Lower leg skin (tissue), 4 donors: ENCODE measurements around the gene MACROD1. TPM values are rescaled to one million over a fixed set of nuclear protein-coding genes. Genes with fewer than 3 reads are reported as not detected.

Experiments used
- DNase-seq, 2 donors: peaks; one replicate each; pipeline ENCODE4 v3.0.0-alpha.2; 2019; ENCODE audit warnings: low spot score in 2 of 2
- H3K4me3 ChIP-seq: fragments of 200-600 bp; sonication (generic); 2 replicates; pipeline ENCODE4 v1.5.1; 2017; ENCODE audit warnings: mild to moderate bottlenecking, low read depth; ENCODE audit not compliant: poor library complexity, severe bottlenecking
- POLR2A ChIP-seq, 2 donors: fragments of 450-650 bp; IDR thresholded peaks; one replicate each; pipeline ENCODE4 v1.6.1; 2016 to 2017; ENCODE audit warnings: antibody characterized with exemption in 2 of 2, mild to moderate bottlenecking in 1 of 2, moderate library complexity in 1 of 2
- WGBS, 2 donors: methylation state at CpG; one replicate each; pipeline ENCODE4 v1.1.5; 2018; 5-methylcytosine and 5-hydroxymethylcytosine counted together
- intact Hi-C: fragments of 100-400 bp; cut with DNase I; formaldehyde crosslinking; loops from one replicate; pipeline ENCODE4 v1.15.0; 2023; ENCODE audit warnings: low total_unique reads
- total RNA-seq, 4 donors: library from RNA; depleted of rRNA; stranded (reverse); fragments of >200 nt; gene quantifications; one replicate each; pipeline ENCODE4 v1.1.0, GENCODE V29; 2016
- TF ChIP-seq, protein P1 (sequence below), 3 donors: fragments of 450-650 bp; IDR thresholded peaks; one replicate each; pipeline ENCODE4 v1.5.1; 2016; ENCODE audit warnings: antibody characterized with exemption in 3 of 3, mild to moderate bottlenecking in 3 of 3, moderate library complexity in 2 of 3

MACROD1 gene
- total RNA-seq, 4 donors from 2014 or later, result 44.8 to 74.8 (median 55.6) TPM

DNA sequence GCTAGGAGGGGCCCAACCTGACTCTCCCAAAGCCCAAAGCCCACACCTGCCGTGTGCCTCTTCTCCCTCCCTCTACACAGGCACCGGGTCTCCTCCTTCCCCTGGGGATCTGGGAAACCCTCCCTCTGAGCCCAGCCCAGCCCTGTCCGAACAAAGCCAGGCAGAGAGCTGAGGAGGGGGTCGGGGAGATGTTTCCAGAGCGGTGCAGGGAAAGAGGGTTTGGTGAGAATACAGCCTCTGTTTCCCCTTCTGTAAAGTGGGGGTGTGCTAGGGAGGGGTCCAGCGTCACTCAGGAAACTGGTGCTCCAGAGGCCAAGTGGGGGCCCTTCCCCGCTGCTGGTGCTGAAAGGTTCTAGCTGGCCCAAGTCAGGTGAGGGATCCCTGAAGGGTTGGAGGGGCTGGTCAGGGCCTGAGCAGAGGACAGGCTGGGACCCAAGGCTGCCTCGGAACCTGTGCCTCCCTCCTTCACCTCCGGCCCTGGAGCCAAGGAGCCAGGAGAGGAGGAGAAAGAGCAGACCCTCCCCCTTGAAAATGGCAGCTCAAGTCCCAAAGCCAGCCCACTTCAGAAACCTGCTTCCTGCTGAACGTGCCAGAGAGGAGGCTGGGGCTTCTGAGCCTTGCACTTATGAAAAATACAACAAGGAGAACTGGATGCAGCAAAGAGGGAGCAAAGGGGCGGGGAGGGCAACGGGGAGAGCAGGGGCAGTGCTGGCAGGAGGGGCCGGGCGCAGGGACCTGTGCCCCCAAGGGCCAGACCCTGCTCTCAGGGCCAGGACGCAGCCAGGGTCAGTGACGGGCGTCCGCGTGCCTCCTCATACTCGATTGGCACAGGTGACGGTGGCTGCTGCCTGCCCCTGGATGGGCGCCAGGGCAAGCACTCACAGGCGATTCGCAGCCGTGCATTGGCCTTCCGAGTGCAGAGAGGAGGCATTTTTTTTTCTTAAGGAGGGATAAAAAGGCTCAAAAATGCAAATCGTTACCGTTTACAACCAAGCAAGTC lies 43.2 kb downstream of the MACROD1 start:
- TF ChIP-seq, protein P1, sequence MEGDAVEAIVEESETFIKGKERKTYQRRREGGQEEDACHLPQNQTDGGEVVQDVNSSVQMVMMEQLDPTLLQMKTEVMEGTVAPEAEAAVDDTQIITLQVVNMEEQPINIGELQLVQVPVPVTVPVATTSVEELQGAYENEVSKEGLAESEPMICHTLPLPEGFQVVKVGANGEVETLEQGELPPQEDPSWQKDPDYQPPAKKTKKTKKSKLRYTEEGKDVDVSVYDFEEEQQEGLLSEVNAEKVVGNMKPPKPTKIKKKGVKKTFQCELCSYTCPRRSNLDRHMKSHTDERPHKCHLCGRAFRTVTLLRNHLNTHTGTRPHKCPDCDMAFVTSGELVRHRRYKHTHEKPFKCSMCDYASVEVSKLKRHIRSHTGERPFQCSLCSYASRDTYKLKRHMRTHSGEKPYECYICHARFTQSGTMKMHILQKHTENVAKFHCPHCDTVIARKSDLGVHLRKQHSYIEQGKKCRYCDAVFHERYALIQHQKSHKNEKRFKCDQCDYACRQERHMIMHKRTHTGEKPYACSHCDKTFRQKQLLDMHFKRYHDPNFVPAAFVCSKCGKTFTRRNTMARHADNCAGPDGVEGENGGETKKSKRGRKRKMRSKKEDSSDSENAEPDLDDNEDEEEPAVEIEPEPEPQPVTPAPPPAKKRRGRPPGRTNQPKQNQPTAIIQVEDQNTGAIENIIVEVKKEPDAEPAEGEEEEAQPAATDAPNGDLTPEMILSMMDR (IDR thresholded peaks at IDR 0.05), result no peak
- no peak for TF ChIP-seq POLR2A (IDR thresholded peaks at IDR 0.05)
- intact Hi-C loops, result no loop called here
- no peak overlapping the region for H3K4me3 ChIP-seq
- no peak for DNase-seq
- 45 to 52% methylated on average over 26 to 28 of the region's 28 CpGs for WGBS, 2 donors

DNA sequence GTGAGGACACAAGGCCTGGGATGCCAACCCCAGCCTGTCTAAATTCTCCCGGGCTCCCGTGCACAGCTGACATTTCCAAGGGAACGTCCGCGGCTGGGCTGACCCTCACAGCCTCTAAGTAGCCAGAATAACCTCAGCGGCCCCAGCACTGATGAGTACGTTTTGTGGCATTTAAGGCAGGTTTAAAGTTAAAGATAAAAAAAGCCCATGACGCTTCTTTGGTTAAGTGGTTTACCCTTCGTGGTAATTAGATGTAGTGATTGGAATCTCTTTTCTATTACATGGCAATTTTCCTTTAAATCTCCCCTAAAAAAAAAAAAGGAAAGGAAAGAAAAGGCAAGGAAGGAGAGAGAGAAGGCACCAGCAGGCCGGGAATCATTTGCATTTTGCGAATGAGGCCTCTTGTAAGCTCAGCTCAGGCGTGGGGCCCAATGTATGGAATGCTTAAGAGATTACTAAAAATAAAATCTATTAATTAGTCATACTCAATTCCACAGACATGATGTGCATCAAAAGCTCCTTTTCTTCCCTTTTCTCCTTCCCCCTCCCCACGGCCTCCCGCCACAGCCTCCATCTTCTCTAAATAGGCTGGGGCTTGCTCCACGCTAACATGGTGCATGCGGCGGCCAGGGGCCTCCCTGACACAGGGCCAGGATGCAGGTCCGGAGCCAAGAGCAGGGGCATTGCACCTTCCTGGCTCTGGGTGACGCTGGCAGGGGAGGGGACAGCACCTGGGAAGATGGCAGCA lies 44.1 kb downstream of the MACROD1 start:
- 51 to 62% methylated on average over 18 to 19 of the region's 19 CpGs for WGBS, 2 donors
- no peak overlapping the region for H3K4me3 ChIP-seq
- no peak for TF ChIP-seq POLR2A (IDR thresholded peaks at IDR 0.05)
- TF ChIP-seq, protein P1 (IDR thresholded peaks at IDR 0.05), result no peak
- DNase-seq, result no peak
- intact Hi-C loops, result no loop called here

DNA sequence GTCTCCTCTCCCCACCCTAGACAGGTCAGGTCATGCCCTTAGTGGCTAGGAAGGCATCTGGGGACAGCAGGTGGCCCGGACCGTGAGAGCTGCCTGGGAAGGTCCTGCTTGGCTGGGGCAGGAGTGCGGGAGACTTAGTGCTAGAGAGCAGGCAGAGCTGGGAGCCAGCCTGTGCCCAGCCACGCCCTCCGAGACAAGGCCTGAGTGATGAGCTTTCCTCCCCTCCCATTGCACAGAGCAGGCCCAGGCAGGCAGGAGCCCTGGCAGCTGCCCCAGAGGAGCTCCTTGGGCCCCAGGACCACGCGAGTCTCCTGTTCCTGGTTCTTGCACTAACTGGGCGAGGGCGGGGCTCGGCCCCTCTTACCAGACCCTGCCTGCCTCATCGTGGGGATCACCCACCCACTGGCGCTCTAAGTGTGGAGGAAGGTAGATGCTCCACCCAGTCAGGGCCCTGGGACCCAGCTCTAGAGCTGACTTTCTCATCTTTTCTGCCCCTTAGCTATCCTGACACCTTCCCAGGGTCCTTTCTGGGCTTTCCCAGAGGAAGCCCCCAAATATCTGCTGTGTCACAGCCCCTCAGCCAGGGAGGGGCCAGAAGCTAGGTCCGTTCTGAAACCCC lies 44.9 kb downstream of the MACROD1 start:
- TF ChIP-seq, protein P1 (IDR thresholded peaks at IDR 0.05), result no peak
- no peak for TF ChIP-seq POLR2A (IDR thresholded peaks at IDR 0.05)
- intact Hi-C loops, result no loop called here
- DNase-seq, result peak in 1 of 2 donors; percentile 54
- H3K4me3 ChIP-seq, result no peak overlapping the region
- WGBS, 2 donors, result 63 to 84% methylated on average over 13 of the region's 13 CpGs

DNA sequence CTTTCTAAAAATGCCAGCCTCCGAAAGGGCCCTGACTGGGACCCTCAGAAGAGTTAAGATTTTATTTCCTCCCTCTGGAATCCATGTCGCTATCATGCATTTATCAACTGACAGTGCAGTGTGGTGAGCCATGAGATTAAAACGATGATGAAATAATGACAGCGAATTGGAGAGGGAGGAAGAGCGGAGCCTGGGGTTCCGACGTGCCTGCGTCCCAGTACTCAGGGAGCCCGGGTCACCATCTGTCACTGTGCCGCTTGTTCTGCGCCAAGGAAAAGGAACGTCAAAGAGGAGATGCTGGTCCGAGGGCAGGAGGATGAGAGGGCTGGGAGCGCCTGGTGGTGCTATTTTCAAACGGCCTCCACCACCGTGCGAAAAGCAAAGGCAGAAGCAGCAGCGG lies 46.2 kb downstream of the MACROD1 start:
- 91 to 96% methylated on average over 18 of the region's 18 CpGs for WGBS, 2 donors
- intact Hi-C loops, result no loop called here
- DNase-seq, result no peak
- H3K4me3 ChIP-seq, result no peak overlapping the region
- TF ChIP-seq POLR2A (IDR thresholded peaks at IDR 0.05), result no peak
- TF ChIP-seq, protein P1 (IDR thresholded peaks at IDR 0.05), result no peak

DNA sequence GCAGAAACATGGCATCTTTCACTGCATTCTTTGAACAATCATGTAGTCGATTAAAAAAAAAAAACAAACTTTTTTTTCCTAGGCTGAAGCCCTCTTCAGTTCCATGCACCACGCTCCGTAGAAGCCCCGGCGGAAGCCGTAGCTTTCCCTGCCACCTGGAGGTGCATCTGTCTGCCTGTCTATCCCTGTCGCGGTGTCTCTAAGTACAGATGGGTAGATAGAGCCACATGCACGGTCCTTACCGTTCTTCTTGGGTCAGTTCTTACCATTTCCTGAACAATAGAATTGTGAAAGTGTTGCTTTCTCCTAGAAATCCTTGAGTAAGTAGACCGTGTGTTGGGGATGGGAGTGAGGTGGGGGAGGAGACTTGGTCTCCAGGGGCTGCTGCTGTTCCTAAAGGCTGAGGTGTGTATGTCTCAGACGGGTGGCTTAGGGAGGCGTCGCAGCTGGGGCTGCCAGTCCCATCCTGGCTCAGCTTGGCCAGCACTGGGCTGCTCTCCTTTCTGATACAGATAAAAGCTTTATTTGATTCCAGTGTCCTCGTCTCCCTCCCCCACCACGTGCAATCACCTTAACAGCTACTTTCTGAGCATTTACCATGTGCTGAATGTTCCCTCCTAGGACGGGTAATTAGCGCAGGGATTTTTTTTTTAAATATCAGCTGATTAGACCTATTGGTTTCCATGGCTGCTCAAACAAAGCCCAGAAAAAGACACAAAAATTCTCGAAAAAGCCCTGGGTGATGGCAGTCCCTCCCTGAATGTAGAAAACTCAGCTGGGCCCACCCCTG lies 46.8 kb downstream of the MACROD1 start:
- DNase-seq, result no peak
- H3K4me3 ChIP-seq, result no peak overlapping the region
- TF ChIP-seq, protein P1 (IDR thresholded peaks at IDR 0.05), result no peak
- no peak for TF ChIP-seq POLR2A (IDR thresholded peaks at IDR 0.05)
- intact Hi-C loops, result no loop called here
- 88% methylated on average over 19 of the region's 19 CpGs for WGBS, 2 donors
